ENCODE data around the gene EEFSEC. TPM values are rescaled to one million over a fixed set of nuclear protein-coding genes. Genes with fewer than 3 reads are reported as not detected.

The EEFSEC gene
- total RNA-seq, 1 donor from 2014 or later = 10.1 TPM

GRCh38 chr3:128456776-128457715 lies 303.8 kb downstream of the EEFSEC start:
- TF ChIP-seq, protein P1, sequence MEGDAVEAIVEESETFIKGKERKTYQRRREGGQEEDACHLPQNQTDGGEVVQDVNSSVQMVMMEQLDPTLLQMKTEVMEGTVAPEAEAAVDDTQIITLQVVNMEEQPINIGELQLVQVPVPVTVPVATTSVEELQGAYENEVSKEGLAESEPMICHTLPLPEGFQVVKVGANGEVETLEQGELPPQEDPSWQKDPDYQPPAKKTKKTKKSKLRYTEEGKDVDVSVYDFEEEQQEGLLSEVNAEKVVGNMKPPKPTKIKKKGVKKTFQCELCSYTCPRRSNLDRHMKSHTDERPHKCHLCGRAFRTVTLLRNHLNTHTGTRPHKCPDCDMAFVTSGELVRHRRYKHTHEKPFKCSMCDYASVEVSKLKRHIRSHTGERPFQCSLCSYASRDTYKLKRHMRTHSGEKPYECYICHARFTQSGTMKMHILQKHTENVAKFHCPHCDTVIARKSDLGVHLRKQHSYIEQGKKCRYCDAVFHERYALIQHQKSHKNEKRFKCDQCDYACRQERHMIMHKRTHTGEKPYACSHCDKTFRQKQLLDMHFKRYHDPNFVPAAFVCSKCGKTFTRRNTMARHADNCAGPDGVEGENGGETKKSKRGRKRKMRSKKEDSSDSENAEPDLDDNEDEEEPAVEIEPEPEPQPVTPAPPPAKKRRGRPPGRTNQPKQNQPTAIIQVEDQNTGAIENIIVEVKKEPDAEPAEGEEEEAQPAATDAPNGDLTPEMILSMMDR (conservative IDR thresholded peaks at IDR 0.05; ENCODE audit: low read depth, low read length) = no peak
- no peak overlapping the region for H3K4me3 ChIP-seq (ENCODE audit: low read depth, low read length)
- no peak for DNase-seq (ENCODE audit: low read depth)

DNA sequence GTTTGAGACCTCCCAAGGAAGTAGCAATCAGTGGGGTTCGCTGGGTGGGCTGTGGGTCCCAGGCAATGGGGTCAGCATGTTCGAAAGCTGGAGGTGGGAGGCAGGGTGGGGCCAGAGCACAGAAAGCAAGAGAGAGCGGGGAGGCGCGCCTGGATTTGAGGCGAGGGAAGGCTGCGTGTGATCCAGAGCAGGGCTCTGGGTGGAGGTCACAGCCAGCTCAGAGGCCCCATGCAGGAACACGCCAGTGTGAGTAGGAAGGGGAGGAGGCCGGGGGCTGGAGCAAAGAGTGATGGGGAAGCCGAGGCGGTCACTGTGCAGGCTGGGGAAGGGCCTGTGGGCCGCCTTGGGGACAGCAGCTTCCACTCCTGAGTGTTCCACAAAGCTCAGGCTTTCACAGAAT lies 304.7 kb downstream of the EEFSEC start:
- TF ChIP-seq, protein P1 (conservative IDR thresholded peaks at IDR 0.05; ENCODE audit: low read depth, low read length) = no peak
- no peak overlapping the region for H3K4me3 ChIP-seq (ENCODE audit: low read depth, low read length)
- DNase-seq (ENCODE audit: low read depth) = no peak

Other genes starting within 250 kb of the EEFSEC start
- gene KBTBD12, start 238.2 kb upstream of the EEFSEC start, total RNA-seq = 0.29 and 0.98 TPM in 2 replicates
- gene SEC61A1, start 101.0 kb upstream of the EEFSEC start, total RNA-seq = 150 and 242 TPM in 2 replicates
- 82.7 and 148 TPM in 2 replicates for gene RUVBL1, start 29.7 kb upstream of the EEFSEC start, total RNA-seq

All from epithelial cell of proximal tubule (primary cell).